Measurements from ENCODE around the gene MBD6. TPM values are rescaled to one million over a fixed set of nuclear protein-coding genes. Genes with fewer than 3 reads are reported as not detected.

The MBD6 gene
- polyA plus RNA-seq, 2 of the 4 experiments (the other 2 are of a cell fraction): 4.6 to 24.2 TPM

GRCh38 chr12:57543581-57543980 lies 21.0 kb downstream of the MBD6 start:
- 90% methylated on average over 2 of the region's 2 CpGs for WGBS (ENCODE audit: missing lambda C conversion rate)
- POLR2A ChIA-PET: no interaction called here
- CTCF ChIA-PET: interaction anchor here (1.0 kb wide), 1 partner anchor 11 kb away, joined by 3 read pairs; no protein-coding TSS in a partner anchor

More at GRCh38 chr12:57543581-57543980, 21.0 kb downstream of the MBD6 start:
- Histone ChIP-seq H3K4me2 (no peak overlapping the region), H3K4me1 (peaks cover 22% of the 10 kb centered on the region), H3K9me3 (no peaks in the 10 kb centered on the region), H3K27ac (no peak overlapping the region), H3K4me3 (no peak overlapping the region)
- TF ChIP-seq JUN (IDR thresholded peaks at IDR 0.05): no peak
- TF ChIP-seq E2F6 (IDR thresholded peaks at IDR 0.05; ENCODE audit: borderline replicate concordance, low read depth): no peak
- TF ChIP-seq FOSB (CRISPR knock-in tag; IDR thresholded peaks at IDR 0.05): no peak
- no peak for TF ChIP-seq CTCF (IDR thresholded peaks at IDR 0.05)
- no peak for TF ChIP-seq RFX5 (IDR thresholded peaks at IDR 0.05)
- TF ChIP-seq SREBF2 (IDR thresholded peaks at IDR 0.05): no peak
- no peak for TF ChIP-seq ZNF302 (CRISPR knock-in tag; IDR thresholded peaks at IDR 0.05)
- no peak for TF ChIP-seq RNF2 (IDR thresholded peaks at IDR 0.05; ENCODE audit: borderline replicate concordance, low read depth)
- no peak for TF ChIP-seq MAX (IDR thresholded peaks at IDR 0.05)
- TF ChIP-seq ATOH8 (CRISPR knock-in tag; IDR thresholded peaks at IDR 0.05; ENCODE audit: low read depth): no peak
- TF ChIP-seq RARB (CRISPR knock-in tag; IDR thresholded peaks at IDR 0.05): no peak
- no peak for TF ChIP-seq REST (IDR thresholded peaks at IDR 0.05)
- TF ChIP-seq RAD21 (conservative IDR thresholded peaks at IDR 0.05 in 1 of 2, IDR thresholded peaks at IDR 0.05 in 1 of 2): no peak
- no peak for TF ChIP-seq ZSCAN20 (CRISPR knock-in tag; IDR thresholded peaks at IDR 0.05)
- TF ChIP-seq USF2 (IDR thresholded peaks at IDR 0.05): no peak
- no peak for TF ChIP-seq HEYL (CRISPR knock-in tag; IDR thresholded peaks at IDR 0.05)
- no peak for DNase-seq (ENCODE audit: low read depth in 1 of 2, low spot score in 1 of 2)
- no peak for ATAC-seq
- no peak for FAIRE-seq

Measured in A549 (cell line).